Kidney (tissue), 14 donors: Measurements from ENCODE around the gene EIF3K. TPM values are rescaled to one million over a fixed set of nuclear protein-coding genes. Genes with fewer than 3 reads are reported as not detected.
A peak's percentile ranks its signal among the peaks of the same experiment; 100 is the strongest.

Experiments
- DNase-seq, 5 donors: peaks; one replicate each; pipeline ENCODE4 v3.0.0-alpha.2; 2013 to 2020
- FAIRE-seq: peaks from 2 replicates; lab custom pipeline; 2012; peaks lifted over from hg19 to GRCh38; lab: Jason Lieb, UNC
- H3K27ac ChIP-seq, 2 donors: one replicate each; pipeline ENCODE4 v1.7.0; 2013; ENCODE audit warnings: low read depth in 2 of 2, low read length in 2 of 2, inconsistent platforms in 1 of 2
- H3K27me3 ChIP-seq: one replicate; pipeline ENCODE4 v1.7.1; 2013; ENCODE audit warnings: low read length, inconsistent platforms; ENCODE audit not compliant: control insufficient read depth, insufficient read depth
- H3K36me3 ChIP-seq, 3 donors: one replicate each; pipeline versions ENCODE4 v1.7.0 to v1.7.1; 2013; ENCODE audit warnings: low read length in 3 of 3, control low read depth in 1 of 3, inconsistent platforms in 1 of 3; ENCODE audit not compliant: insufficient read depth in 3 of 3, control insufficient read depth in 2 of 3
- H3K4me1 ChIP-seq, 3 donors: one replicate each; pipeline versions ENCODE4 v1.7.0 to v1.7.1; 2013; ENCODE audit warnings: low read length in 3 of 3, inconsistent platforms in 1 of 3, low read depth in 1 of 3; ENCODE audit not compliant: control insufficient read depth in 2 of 3, insufficient read depth in 2 of 3
- H3K4me3 ChIP-seq, 3 donors: one replicate each; pipeline versions ENCODE4 v1.7.0 to v1.8.1; 2013; ENCODE audit warnings: low read length in 3 of 3, control low read depth in 1 of 3, inconsistent platforms in 1 of 3
- H3K9ac ChIP-seq, 3 donors: one replicate each; pipeline versions ENCODE4 v1.7.0 to v1.7.1; 2013; ENCODE audit warnings: low read length in 3 of 3, control low read depth in 1 of 3, inconsistent platforms in 1 of 3
- H3K9me3 ChIP-seq, 3 donors: one replicate each; pipeline versions ENCODE4 v1.7.0 to v1.7.1; 2013; ENCODE audit warnings: low read length in 3 of 3, control low read depth in 1 of 3, inconsistent platforms in 1 of 3; ENCODE audit not compliant: control insufficient read depth in 2 of 3, insufficient read depth in 1 of 3
- CTCF ChIP-seq: IDR thresholded peaks from 3 replicates; pipeline ENCODE4 v1.5.1; 2012; ENCODE audit warnings: mild to moderate bottlenecking, moderate library complexity, borderline replicate concordance; ENCODE audit not compliant: insufficient read depth; ENCODE audit errors: extremely low read depth
- intact Hi-C: fragments of 100-400 bp; cut with DNase I; formaldehyde crosslinking; loops from one replicate; pipeline ENCODE4 v1.11.1; 2022
- polyA plus RNA-seq: library from polyadenylated mRNA; stranded (reverse); fragments of 350-450 nt; fragmentation: Illumina TruSeq; extraction: RNeasy Lipid Tissue Mini Kit (QIAGEN cat#74804); gene quantifications from one replicate; pipeline ENCODE4 v1.2.3, GENCODE V29; 2014; ENCODE audit warnings: low read depth, low replicate concordance; ENCODE audit not compliant: insufficient read depth
- total RNA-seq: library from RNA; stranded (reverse); fragmentation: NEBNext Ultra II Directional; extraction: Animal tissue kit (Norgen Biotek cat#: 25700); gene quantifications from one replicate; pipeline ENCODE4 v1.2.1, GENCODE V29; 2021
- donor health status: control.
- donor health status: control.
- donor health status: control.
- donor health status: control.
- donor health status: control.
- donor health status: DM: yes; HTN: yes; CAD: no.
- donor health status: Normal renal cell carcinoma (clear cell type).

Gene EIF3K
- total and polyA plus RNA-seq, 2 donors from 2014 or later = 259 to 723 TPM

- H3K27ac ChIP-seq = peak overlapping the region; percentile 100
Observed at GRCh38 chr19:38684862-38685665, 66.1 kb downstream of the EIF3K start.

GRCh38 chr19:38685666-38686529 lies 66.9 kb downstream of the EIF3K start:
- Histone ChIP-seq H3K27me3 (no peaks in the 10 kb centered on the region), H3K9me3 (no peaks in the 10 kb centered on the region), H3K27ac (peak overlapping the region; percentile 100), H3K4me3 (peak overlapping the region in 1 of 3 donors; percentile 26), H3K9ac (peak overlapping the region in 2 of 3 donors; percentile 82 to 95), H3K4me1 (peaks cover 5 to 80% (median 67%) of the 10 kb centered on the region in 3 donors), H3K36me3 (no peaks in the 10 kb centered on the region)
- DNase-seq (peak in 2 of 5 donors; percentile 70 to 84), FAIRE-seq (no peak)
- intact Hi-C loops = no loop called here
- TF ChIP-seq CTCF = peak; percentile 19

More at GRCh38 chr19:38684862-38685665, 66.1 kb downstream of the EIF3K start:
- no peak for TF ChIP-seq CTCF
- H3K4me3 ChIP-seq = peak overlapping the region in 1 of 3 donors; percentile 26
- no peaks in the 10 kb centered on the region for H3K36me3 ChIP-seq
- DNase-seq (no peak), FAIRE-seq (no peak)
- peak overlapping the region in 2 of 3 donors; percentile 82 to 95 for H3K9ac ChIP-seq
- peaks cover 5 to 84% (median 69%) of the 10 kb centered on the region in 3 donors for H3K4me1 ChIP-seq
- no peaks in the 10 kb centered on the region for H3K9me3 ChIP-seq
- intact Hi-C loops = no loop called here
- no peaks in the 10 kb centered on the region for H3K27me3 ChIP-seq

- Histone ChIP-seq H3K27ac (peak overlapping the region; percentile 100), H3K4me1 (peaks cover 5 to 79% (median 62%) of the 10 kb centered on the region in 3 donors), H3K9ac (peak overlapping the region in 2 of 3 donors; percentile 82 to 95), H3K4me3 (peak overlapping the region in 1 of 3 donors; percentile 2), H3K27me3 (no peaks in the 10 kb centered on the region), H3K36me3 (no peaks in the 10 kb centered on the region), H3K9me3 (no peaks in the 10 kb centered on the region)
- intact Hi-C loops = no loop called here
- TF ChIP-seq CTCF = no peak
- FAIRE-seq = no peak
- no peak for DNase-seq
Observed at GRCh38 chr19:38686530-38686888, 67.5 kb downstream of the EIF3K start.

Other genes with a start within 250 kb of the EIF3K start
- 126 TPM for gene PSMD8, start 244.6 kb upstream of the EIF3K start, total RNA-seq
- 217 TPM for gene PSMD8, start 244.6 kb upstream of the EIF3K start, polyA plus RNA-seq
- gene GGN, start 231.2 kb upstream of the EIF3K start, total RNA-seq = 1.6 TPM
- 0.92 TPM for gene GGN, start 231.2 kb upstream of the EIF3K start, polyA plus RNA-seq
- 8.7 TPM for gene SPRED3, start 230.5 kb upstream of the EIF3K start, total RNA-seq
- gene SPRED3, start 230.5 kb upstream of the EIF3K start, polyA plus RNA-seq = 0.17 TPM
- 22.3 TPM for gene FAM98C, start 216.1 kb upstream of the EIF3K start, total RNA-seq
- gene FAM98C, start 216.1 kb upstream of the EIF3K start, polyA plus RNA-seq = 25.2 TPM
- 3.6 TPM for gene RASGRP4, start 193.0 kb upstream of the EIF3K start, total RNA-seq
- 0.80 TPM for gene RASGRP4, start 193.0 kb upstream of the EIF3K start, polyA plus RNA-seq
- gene RYR1, start 185.5 kb upstream of the EIF3K start, total RNA-seq = 2.8 TPM
- 0.69 TPM for gene RYR1, start 185.5 kb upstream of the EIF3K start, polyA plus RNA-seq
- 17.7 TPM for gene MAP4K1, start 1.2 kb upstream of the EIF3K start, total RNA-seq
- gene MAP4K1, start 1.2 kb upstream of the EIF3K start, polyA plus RNA-seq = 3.9 TPM
- 606 TPM for gene ACTN4, start 28.5 kb downstream of the EIF3K start, total RNA-seq
- 231 TPM for gene ACTN4, start 28.5 kb downstream of the EIF3K start, polyA plus RNA-seq
- gene CAPN12, start 125.3 kb downstream of the EIF3K start, total RNA-seq = 31.1 TPM
- gene CAPN12, start 125.3 kb downstream of the EIF3K start, polyA plus RNA-seq = 27.1 TPM
- gene LGALS7, start 154.3 kb downstream of the EIF3K start, total RNA-seq = 1.3 TPM
- not detected for gene LGALS7, start 154.3 kb downstream of the EIF3K start, polyA plus RNA-seq
- gene LGALS7B, start 170.0 kb downstream of the EIF3K start, total RNA-seq = not detected
- gene LGALS7B, start 170.0 kb downstream of the EIF3K start, polyA plus RNA-seq = 3.7 TPM
- 12.2 TPM for gene LGALS4, start 193.8 kb downstream of the EIF3K start, total RNA-seq
- 1.2 TPM for gene LGALS4, start 193.8 kb downstream of the EIF3K start, polyA plus RNA-seq
- gene ECH1, start 212.6 kb downstream of the EIF3K start, total RNA-seq = 167 TPM
- 534 TPM for gene ECH1, start 212.6 kb downstream of the EIF3K start, polyA plus RNA-seq
- 278 TPM for gene HNRNPL, start 230.8 kb downstream of the EIF3K start, total RNA-seq
- gene HNRNPL, start 230.8 kb downstream of the EIF3K start, polyA plus RNA-seq = 168 TPM